SK-N-SH (cell line): ENCODE data around the gene CDK11B. TPM values are rescaled to one million over a fixed set of nuclear protein-coding genes. Genes with fewer than 3 reads are reported as not detected.
"Not testable (repeated sequence)": the region's sequence is repeated elsewhere in the genome, so short reads cannot be mapped to it uniquely, and the experiment has no call there.

Experiments used
- CTCF ChIA-PET: fragments of 300-600, 350-600 bp; formaldehyde crosslinking; extraction: SDS; loops from one replicate; lab custom pipeline; 2021; lab: Yijun Ruan, JAX
- POLR2A ChIA-PET: fragments of 350-600 bp; sonication (Branson Sonifier 250); formaldehyde crosslinking; extraction: SDS; loops from one replicate; lab custom pipeline; 2020; ENCODE audit warnings: antibody characterized with exemption, inconsistent platforms; lab: Yijun Ruan, JAX
- DNase-seq: peaks from one replicate; pipeline ENCODE4 v3.0.0; 2012
- H2AFZ ChIP-seq: fragments of 200-600 bp; sonication (generic); 2 replicates; pipeline ENCODE4 v1.8.1; 2016; ENCODE audit warnings: antibody characterized with exemption, mild to moderate bottlenecking, low read depth
- H3F3A ChIP-seq: fragments of 200-600 bp; sonication (generic); replicated peaks from 2 replicates; pipeline ENCODE3; 2016; ENCODE audit warnings: antibody characterized with exemption, mild to moderate bottlenecking; ENCODE audit not compliant: insufficient read depth
- H3K27ac ChIP-seq, 2 experiments: fragments of 200-500 bp in 1 of 2; fragments of 200-600 bp in 1 of 2; sonication (Bioruptor generic) in 1 of 2; sonication (generic), shearing (Covaris generic) in 1 of 2; 2 replicates each; pipeline versions ENCODE4 v1.5.1 to v1.6.1; 2014 to 2016; ENCODE audit warnings: low read depth in 2 of 2, inconsistent platforms in 1 of 2, low read length in 1 of 2, mild to moderate bottlenecking in 1 of 2, mixed read lengths in 1 of 2
- H3K27me3 ChIP-seq: fragments of 200-600 bp; sonication (generic), shearing (Covaris generic); 2 replicates; pipeline ENCODE4 v1.6.1; 2016; ENCODE audit warnings: mixed run types; ENCODE audit not compliant: insufficient read depth
- H3K36me3 ChIP-seq, 2 experiments: fragments of 200-500 bp in 1 of 2; fragments of 200-600 bp in 1 of 2; sonication (Bioruptor generic) in 1 of 2; sonication (generic) in 1 of 2; replicated peaks in 1 of 2; 2 replicates each; pipeline versions ENCODE3 to v1.5.1; 2014 to 2016; ENCODE audit warnings: low read length in 1 of 2, mild to moderate bottlenecking in 1 of 2; ENCODE audit not compliant: insufficient read depth in 2 of 2, control insufficient read depth in 1 of 2
- H3K4me1 ChIP-seq, 2 experiments: fragments of 200-500 bp in 1 of 2; fragments of 200-600 bp in 1 of 2; sonication (Bioruptor generic) in 1 of 2; sonication (generic), shearing (Covaris generic) in 1 of 2; 2 replicates each; pipeline versions ENCODE4 v1.5.1 to v1.6.1; 2014 to 2016; ENCODE audit warnings: low read depth in 1 of 2, low read length in 1 of 2, mixed run types in 1 of 2; ENCODE audit not compliant: insufficient read depth in 2 of 2, control insufficient read depth in 1 of 2
- H3K4me2 ChIP-seq: fragments of 200-600 bp; sonication (generic), shearing (Covaris generic); 2 replicates; pipeline ENCODE4 v1.6.1; 2017; ENCODE audit warnings: mixed run types
- H3K4me3 ChIP-seq, 2 experiments: fragments of 200-500 bp in 1 of 2; fragments of 200-600 bp in 1 of 2; sonication (Bioruptor generic) in 1 of 2; sonication (generic), shearing (Covaris generic) in 1 of 2; 2 replicates each; pipeline versions ENCODE4 v1.5.1 to v1.8.1; 2014 to 2016; ENCODE audit warnings: low read depth in 2 of 2, inconsistent platforms in 1 of 2, low read length in 1 of 2, mild to moderate bottlenecking in 1 of 2, mixed read lengths in 1 of 2, moderate library complexity in 1 of 2
- H3K79me2 ChIP-seq: fragments of 200-600 bp; sonication (generic); 2 replicates; pipeline ENCODE4 v1.8.1; 2017; ENCODE audit warnings: mild to moderate bottlenecking; ENCODE audit not compliant: insufficient read depth
- H3K9ac ChIP-seq: fragments of 200-600 bp; sonication (generic); 2 replicates; pipeline ENCODE4 v1.6.1; 2017; ENCODE audit warnings: mixed run types
- H3K9me2 ChIP-seq: fragments of 200-600 bp; sonication (generic); 2 replicates; pipeline ENCODE4 v1.6.1; 2017; ENCODE audit warnings: mixed run types
- H3K9me3 ChIP-seq: fragments of 200-600 bp; sonication (generic); 2 replicates; pipeline ENCODE4 v1.6.1; 2017; ENCODE audit warnings: mixed run types, mild to moderate bottlenecking, moderate library complexity
- H4K20me1 ChIP-seq: fragments of 200-600 bp; sonication (generic); 2 replicates; pipeline ENCODE4 v1.6.1; 2017; ENCODE audit warnings: mild to moderate bottlenecking, mixed run types; ENCODE audit not compliant: insufficient read depth
- WGBS: methylation state at CpG from one replicate; pipeline ENCODE4 v1.1.6; 2017; ENCODE audit warnings: low lambda C conversion rate; 5-methylcytosine and 5-hydroxymethylcytosine counted together
- polyA plus RNA-seq, 3 experiments: library from polyadenylated mRNA; depleted of rRNA; stranded (reverse); fragments of >200 nt; gene quantifications; 2 replicates each; pipeline ENCODE4 v1.2.3, GENCODE V29; 2012

The CDK11B gene
- polyA plus RNA-seq, 1 of the 3 experiments (the other 2 are of a cell fraction) = 15.0 TPM

DNA sequence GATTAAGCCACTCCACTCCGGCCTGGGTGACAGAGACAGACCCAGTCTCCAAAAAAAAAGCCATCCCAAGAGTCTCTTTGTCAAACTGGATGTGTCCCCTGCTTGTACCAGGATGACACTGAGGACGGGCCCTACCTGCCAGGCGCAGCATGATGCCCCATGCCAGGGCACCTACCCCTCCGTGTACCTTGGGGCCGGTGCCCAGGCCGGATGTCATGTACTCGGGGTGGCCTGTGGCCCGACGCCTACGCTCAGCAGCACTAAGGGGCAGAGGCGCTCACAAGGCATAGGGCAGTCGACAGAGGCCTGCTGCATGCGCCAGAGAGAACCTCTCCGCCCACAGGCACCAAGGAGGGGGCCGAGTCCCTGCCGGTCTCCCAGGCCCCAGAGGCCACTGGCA lies 19.4 kb downstream of the CDK11B start:
- H2AFZ ChIP-seq, H3K9ac ChIP-seq, H3K4me2 ChIP-seq, DNase-seq, H3K79me2 ChIP-seq, H3K9me3 ChIP-seq, H3K36me3 ChIP-seq, H3K9me2 ChIP-seq, H3F3A ChIP-seq, POLR2A ChIA-PET, H3K4me3 ChIP-seq, H3K27ac ChIP-seq, H3K4me1 ChIP-seq, H3K27me3 ChIP-seq, H4K20me1 ChIP-seq, CTCF ChIA-PET: not testable (repeated sequence)
- 100% methylated on average over 1 of the region's 16 CpGs for WGBS

DNA sequence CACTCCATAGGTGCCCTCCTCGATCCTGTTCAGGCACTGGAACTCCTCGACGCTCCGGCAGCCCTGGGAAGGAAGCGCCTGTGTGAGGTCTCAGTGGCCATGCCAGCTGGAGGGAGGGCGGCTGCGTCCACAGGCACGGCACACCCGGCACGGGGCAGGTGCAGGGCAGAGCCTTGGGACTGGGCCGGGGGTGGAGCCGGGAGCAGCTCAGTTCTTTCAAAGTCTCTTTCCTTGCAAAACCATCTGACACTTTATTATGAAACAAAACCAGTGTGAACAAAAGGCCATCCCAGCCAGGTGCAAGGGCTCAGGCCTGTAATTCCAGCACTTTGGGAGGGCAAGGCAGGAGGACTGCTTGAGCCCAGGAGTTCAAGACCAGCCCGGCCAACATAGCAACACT lies 20.3 kb downstream of the CDK11B start:
- DNase-seq, H4K20me1 ChIP-seq, H3K36me3 ChIP-seq, H3K79me2 ChIP-seq, POLR2A ChIA-PET, H3F3A ChIP-seq, CTCF ChIA-PET, H3K27ac ChIP-seq, H3K9me2 ChIP-seq, H3K27me3 ChIP-seq, H2AFZ ChIP-seq, H3K9ac ChIP-seq, H3K9me3 ChIP-seq, H3K4me2 ChIP-seq, H3K4me1 ChIP-seq, H3K4me3 ChIP-seq: not testable (repeated sequence)
- WGBS = 95% methylated on average over 8 of the region's 13 CpGs

DNA sequence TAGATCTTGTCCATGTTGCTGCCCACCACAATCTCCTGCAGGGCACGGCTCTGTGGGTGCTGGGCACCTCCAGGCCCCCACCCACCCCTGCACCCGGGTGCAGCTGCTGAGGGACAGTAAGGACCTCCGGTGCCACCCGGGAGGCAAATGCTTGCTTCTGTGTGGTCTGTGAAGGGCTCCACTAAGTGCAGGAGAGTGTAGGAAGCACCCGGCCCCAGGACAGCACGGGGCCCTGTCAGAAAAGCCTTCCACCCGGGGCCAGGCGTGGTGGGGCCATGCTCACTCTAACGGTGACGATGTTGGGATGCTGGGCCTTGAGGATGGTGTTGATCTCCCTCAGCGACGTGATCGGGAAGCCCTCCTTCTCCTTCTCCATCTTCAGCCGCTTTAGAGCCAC lies 21.3 kb downstream of the CDK11B start:
- H3K9me3 ChIP-seq, H3K27ac ChIP-seq, H3F3A ChIP-seq, H3K9ac ChIP-seq, H4K20me1 ChIP-seq, H3K9me2 ChIP-seq, H2AFZ ChIP-seq, H3K27me3 ChIP-seq, H3K4me2 ChIP-seq, H3K79me2 ChIP-seq, DNase-seq, H3K4me1 ChIP-seq, H3K4me3 ChIP-seq, CTCF ChIA-PET, H3K36me3 ChIP-seq, POLR2A ChIA-PET: not testable (repeated sequence)
- WGBS = 93% methylated on average over 6 of the region's 14 CpGs

DNA sequence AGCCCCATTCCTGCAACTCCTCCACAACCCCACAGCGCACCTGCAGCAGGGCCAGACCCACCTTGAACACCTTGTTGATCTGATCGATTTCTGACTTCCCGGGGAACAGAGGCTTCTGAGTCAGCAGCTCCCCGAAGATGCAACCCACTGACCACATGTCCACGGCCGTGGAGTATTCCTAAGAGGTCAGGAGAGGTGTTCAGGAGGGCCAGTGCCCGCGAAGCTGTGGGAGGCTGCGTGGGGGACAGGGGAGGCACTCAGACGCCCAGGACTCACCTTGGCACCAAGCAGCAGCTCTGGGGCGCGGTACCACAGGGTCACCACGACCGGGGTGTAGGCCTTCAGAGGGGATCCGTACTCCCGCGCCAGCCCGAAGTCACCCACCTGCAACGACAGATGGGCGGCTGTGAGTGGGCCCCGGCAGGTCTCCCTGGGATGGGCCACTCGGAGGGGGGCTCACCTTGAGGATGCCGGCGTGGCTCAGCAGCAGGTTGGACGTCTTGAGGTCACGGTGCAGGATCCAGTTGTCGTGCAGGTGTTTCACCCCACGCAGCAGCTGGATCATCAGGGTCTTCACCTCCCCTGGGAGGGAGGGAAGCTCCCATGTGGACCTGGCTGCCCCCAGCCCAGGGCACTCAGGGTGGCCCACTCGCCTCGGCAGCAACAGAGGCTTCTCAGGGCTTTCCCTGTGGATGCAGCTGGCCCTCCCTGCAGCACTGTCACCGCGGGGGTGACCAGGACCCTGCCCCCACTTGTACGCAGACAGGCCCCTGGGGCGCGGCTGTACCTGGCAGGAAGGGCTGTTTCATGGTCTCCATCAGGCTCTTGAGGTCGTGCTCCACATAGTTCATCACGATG lies 22.0 kb downstream of the CDK11B start:
- DNase-seq = peak; percentile 9
- H3K4me3 ChIP-seq, H4K20me1 ChIP-seq, H3K79me2 ChIP-seq, CTCF ChIA-PET, H3K27ac ChIP-seq, H3K9me3 ChIP-seq, H3K9me2 ChIP-seq, POLR2A ChIA-PET, H2AFZ ChIP-seq, H3K9ac ChIP-seq, H3K4me1 ChIP-seq, H3K36me3 ChIP-seq, H3F3A ChIP-seq, H3K4me2 ChIP-seq, H3K27me3 ChIP-seq: not testable (repeated sequence)
- 85% methylated on average over 14 of the region's 37 CpGs for WGBS

DNA sequence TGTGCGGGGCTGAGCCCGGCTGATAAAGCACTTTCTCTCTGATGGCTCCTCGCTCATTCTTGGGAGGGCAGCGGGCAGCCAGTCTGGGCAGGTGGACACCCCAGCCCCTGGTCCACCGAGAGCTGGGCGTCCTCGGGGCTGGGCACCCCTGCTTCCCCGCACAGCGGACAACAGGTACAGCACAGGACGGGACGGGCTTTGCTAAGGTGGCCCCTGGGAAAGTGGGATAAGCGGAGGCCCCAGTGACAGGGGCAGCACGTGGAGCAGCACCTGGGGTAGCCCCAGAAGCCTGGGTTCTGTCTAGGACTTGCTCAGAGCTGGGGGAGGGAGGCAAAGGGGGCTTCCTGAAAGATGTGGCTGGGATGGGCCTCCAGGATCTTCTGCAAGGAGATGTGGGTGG lies 24.2 kb downstream of the CDK11B start:
- H3K9me3 ChIP-seq, H4K20me1 ChIP-seq, H2AFZ ChIP-seq, CTCF ChIA-PET, H3K4me2 ChIP-seq, H3F3A ChIP-seq, H3K27me3 ChIP-seq, H3K27ac ChIP-seq, H3K9ac ChIP-seq, H3K4me3 ChIP-seq, H3K36me3 ChIP-seq, H3K4me1 ChIP-seq, DNase-seq, H3K79me2 ChIP-seq, H3K9me2 ChIP-seq, POLR2A ChIA-PET: not testable (repeated sequence)
- 74% methylated on average over 3 of the region's 13 CpGs for WGBS

DNA sequence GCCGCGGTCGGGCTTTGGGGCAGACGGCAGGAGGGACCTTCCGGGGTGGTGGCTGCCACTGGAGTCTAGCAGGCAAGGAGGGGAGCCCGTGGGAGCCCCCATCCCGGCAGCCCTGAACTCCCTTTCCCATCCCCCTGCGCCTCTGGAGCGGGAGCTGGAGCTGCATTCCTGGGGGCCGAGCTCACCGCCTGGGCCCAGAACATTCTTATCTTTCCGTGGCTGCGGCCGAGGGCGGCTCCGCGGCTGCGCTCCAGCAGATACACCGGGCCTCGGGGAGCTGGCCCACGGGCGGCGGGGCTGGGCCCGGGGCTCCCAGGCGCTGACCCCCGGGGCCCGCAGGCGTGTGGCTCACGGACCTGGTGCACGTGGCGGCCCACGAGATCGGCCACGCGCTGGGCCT lies 25.4 kb downstream of the CDK11B start:
- H3K27me3 ChIP-seq, H2AFZ ChIP-seq, H3K4me1 ChIP-seq, H3K79me2 ChIP-seq, H3K9me2 ChIP-seq, H4K20me1 ChIP-seq, POLR2A ChIA-PET, H3K9ac ChIP-seq, H3K27ac ChIP-seq, H3K4me2 ChIP-seq, H3K9me3 ChIP-seq, H3K36me3 ChIP-seq, H3F3A ChIP-seq, H3K4me3 ChIP-seq, DNase-seq, CTCF ChIA-PET: not testable (repeated sequence)
- no CpG with 5 or more reads among the region's 35 CpGs for WGBS
